IPS-11a (cell line): ENCODE data around the gene FLT3.
"Not testable (repeated sequence)": the region's sequence is repeated elsewhere in the genome, so short reads cannot be mapped to it uniquely, and the experiment has no call there.

Experiments used
- H3K4me3 ChIP-seq: one replicate; pipeline ENCODE4 v1.5.1; 2013; ENCODE audit warnings: low read depth, low read length, control low read depth

The FLT3 gene

GRCh38 chr13:28046981-28047380, 53.4 kb downstream of the FLT3 start:
- H3K4me3 ChIP-seq: no peak overlapping the region

DNA sequence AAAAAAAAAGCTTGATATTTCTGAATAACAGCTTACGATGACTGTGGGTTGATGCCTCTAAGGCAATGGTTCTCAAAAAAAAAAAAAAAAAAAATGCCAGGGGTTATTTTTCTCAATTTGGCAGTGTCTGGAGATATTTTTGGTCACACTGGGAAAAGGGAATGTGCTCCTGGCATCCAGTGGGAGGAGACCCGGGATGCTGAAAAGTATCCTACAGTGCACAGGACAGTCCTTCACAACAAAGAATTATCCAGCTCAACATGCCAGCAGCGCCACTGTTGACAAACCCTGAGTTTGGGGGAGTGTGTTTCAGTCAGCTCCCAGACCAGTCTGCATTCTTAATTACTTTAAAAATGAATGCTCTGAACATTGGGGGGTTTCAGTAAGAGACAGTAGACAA, 54.5 kb downstream of the FLT3 start:
- H3K4me3 ChIP-seq: no peak overlapping the region

- H3K4me3 ChIP-seq: no peak overlapping the region
Observed at GRCh38 chr13:28044608-28045007, 55.8 kb downstream of the FLT3 start.

DNA sequence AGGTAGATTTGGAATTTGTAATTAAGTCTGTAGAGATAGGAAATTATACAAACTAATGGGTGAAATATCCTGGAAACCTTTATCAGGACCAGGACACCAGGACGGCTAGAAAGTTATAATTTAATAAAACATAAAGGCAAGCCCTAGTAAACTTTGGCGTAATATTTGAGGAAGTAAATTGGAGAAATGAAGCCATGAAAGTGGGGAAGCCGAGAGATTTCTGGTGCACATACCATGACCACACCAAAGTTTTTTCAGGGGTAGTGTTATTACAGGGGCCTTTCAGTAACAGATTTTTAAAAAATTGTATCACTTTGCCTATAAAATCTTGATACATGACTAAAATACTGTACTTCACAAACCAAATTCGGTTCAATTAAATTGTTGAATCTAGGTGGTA, 57.2 kb downstream of the FLT3 start:
- no peak overlapping the region for H3K4me3 ChIP-seq

DNA sequence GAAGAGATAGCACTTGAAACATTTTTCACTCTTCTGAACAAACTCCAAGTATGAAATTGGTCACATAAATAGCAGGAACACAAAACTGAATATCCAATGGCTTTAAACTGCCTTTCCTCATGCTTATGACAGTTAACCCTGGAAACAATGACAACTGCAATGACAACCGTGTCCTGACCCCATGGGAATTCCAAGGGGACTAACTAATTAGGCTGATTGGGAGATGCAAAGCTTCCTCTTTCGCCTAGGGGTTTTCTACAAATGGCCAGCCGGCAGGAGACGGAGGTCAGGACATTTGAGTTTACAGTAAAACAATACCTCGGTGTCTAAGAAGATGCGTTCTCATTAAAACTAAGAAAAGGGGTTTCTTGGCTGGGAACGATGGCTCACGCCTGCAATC, 58.9 kb downstream of the FLT3 start:
- H3K4me3 ChIP-seq: no peak overlapping the region

- no peak overlapping the region for H3K4me3 ChIP-seq
Observed at GRCh38 chr13:28041031-28041461, 59.3 kb downstream of the FLT3 start.

GRCh38 chr13:28037399-28037798, 63.0 kb downstream of the FLT3 start:
- H3K4me3 ChIP-seq: no peak overlapping the region

- H3K4me3 ChIP-seq: no peak overlapping the region
Observed at GRCh38 chr13:28035146-28035782, 65.1 kb downstream of the FLT3 start.

- H3K4me3 ChIP-seq: no peak overlapping the region
Observed at GRCh38 chr13:28033894-28034655, 66.3 kb downstream of the FLT3 start.

- not testable (repeated sequence) for H3K4me3 ChIP-seq
Observed at GRCh38 chr13:28032438-28032837, 67.9 kb downstream of the FLT3 start.

DNA sequence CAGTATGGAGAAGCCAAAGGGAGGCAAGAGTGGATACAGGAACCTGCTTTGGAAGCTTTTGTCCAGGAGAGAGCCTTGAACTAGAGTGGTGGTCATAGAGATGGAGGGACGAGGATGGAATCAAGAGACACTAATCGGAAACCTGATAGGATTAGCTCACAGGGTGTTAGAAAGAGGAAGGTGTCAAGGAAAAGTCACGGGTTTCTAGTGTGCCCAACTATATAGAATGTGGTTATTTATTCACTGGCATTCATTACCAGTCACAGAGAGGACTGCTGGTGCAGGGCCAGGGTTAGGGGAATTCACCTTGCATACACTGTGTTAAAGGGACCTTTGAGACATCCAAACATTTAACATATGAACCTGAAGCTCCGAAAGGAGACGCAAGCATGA, 68.5 kb downstream of the FLT3 start:
- H3K4me3 ChIP-seq: no peak overlapping the region

GRCh38 chr13:28031220-28031895, 69.0 kb downstream of the FLT3 start:
- no peak overlapping the region for H3K4me3 ChIP-seq

DNA sequence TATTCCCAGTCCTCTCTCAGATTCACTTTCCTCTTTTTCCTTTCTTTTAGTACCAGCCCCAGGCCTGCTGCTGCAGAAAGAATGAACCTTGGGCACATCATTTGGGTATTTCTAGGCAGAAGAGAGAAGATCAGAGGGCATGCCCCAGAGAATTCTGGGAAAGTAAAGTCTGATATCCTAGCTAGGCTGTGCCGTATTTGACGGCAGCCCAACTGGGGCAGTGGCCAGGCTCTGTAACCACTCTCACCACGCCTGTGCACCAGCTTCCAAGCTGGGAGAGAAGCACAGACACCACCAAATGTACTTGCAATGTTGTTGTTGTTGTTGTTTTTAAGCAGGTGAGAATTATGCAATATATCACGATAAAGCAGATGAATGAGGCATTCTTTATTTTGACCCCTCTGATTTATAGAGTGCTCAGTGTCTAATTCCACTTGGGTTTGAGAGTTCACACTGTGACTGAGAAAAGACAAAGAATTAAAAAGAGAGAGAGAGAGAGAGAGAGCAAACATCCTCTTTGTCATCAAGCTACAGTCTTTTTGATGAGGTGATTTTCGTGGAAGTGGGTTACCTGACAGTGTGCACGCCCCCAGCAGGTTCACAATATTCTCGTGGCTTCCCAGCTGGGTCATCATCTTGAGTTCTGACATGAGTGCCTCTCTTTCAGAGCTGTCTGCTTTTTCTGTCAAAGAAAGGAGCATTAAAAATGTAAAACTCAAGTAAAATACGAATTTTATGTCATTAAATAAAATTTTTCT, 72.6 kb downstream of the FLT3 start:
- no peak overlapping the region for H3K4me3 ChIP-seq

GRCh38 chr13:28027071-28027470, 73.3 kb downstream of the FLT3 start:
- no peak overlapping the region for H3K4me3 ChIP-seq

GRCh38 chr13:28026508-28026907, 73.9 kb downstream of the FLT3 start:
- no peak overlapping the region for H3K4me3 ChIP-seq

DNA sequence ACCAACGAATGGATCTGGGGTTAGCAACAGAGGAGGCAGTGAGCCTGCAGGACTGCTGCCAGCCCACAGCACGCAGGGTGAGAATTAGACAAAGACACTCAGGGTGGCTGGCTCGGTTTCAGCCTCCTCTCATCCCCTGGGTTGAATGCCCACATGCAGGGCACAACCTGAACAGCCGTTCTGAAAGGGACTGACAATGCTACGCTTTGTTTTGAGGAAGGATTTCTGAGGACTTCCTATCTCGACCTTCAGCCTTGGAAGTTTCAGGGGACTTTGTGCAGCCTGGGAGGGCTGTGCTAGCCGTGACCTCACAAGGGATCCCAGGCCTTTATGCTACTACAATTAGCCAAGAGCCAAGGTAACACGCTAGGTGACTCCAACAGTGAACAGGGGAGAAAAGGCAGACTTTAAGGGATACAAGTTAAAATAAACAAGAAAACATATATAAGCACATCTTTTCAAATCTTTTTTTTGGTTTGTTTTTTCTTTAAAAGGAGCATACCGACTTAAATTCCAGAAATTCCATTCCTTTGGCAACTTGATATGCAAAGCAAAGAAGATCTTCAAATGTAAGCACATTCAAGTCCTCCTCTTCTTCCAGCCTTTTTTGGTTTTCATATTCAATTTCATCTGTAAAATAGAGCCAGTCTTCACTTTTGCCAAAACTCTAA, 77.4 kb downstream of the FLT3 start:
- no peak overlapping the region for H3K4me3 ChIP-seq

- H3K4me3 ChIP-seq: no peak overlapping the region
Observed at GRCh38 chr13:28014301-28014700, 86.1 kb downstream of the FLT3 start.

DNA sequence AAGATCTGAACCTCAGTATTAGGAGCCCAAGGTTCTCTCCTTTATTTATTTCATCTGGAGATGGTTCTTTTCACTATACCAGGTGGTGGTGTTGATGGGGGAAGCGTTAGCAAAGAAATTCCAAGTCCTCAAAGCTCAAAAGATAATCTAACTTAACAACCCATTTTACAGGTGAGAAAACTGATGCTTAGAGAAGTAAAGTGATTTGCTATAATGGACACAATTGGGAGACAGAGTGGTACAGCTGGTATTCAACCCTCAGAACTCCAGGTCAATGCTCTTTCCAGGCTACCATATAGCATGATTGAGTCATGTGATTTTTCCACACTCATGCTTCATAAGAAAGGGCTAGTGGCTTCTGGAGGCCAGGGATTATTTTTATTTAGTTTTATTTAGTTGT, 86.9 kb downstream of the FLT3 start:
- H3K4me3 ChIP-seq: no peak overlapping the region

- no peak overlapping the region for H3K4me3 ChIP-seq
Observed at GRCh38 chr13:28012896-28013295, 87.5 kb downstream of the FLT3 start.

DNA sequence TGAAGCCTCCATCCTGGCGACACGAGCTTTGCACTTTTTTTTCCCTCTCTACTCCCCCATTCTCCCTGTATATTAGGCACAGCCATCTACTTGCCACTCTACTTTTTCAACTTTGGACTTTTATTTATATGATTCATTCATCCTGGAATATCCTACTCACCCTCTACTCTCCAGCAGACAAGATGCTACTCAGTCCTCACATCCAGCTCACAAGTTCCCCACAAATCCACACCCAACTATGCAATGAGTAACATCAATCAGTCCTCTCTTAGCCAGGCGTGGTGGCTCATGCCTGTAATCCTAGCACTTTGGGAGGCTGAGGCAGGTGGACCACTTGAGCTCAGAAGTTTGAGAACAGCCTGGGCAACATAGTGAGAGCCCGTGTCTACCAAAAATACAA, 88.0 kb downstream of the FLT3 start:
- H3K4me3 ChIP-seq: no peak overlapping the region

- no peak overlapping the region for H3K4me3 ChIP-seq
Observed at GRCh38 chr13:28010046-28010445, 90.3 kb downstream of the FLT3 start.
